T-cell (primary cell): Measurements from ENCODE around the gene L3MBTL4. TPM values are rescaled to one million over a fixed set of nuclear protein-coding genes. Genes with fewer than 3 reads are reported as not detected.
"Not testable (repeated sequence)": the region's sequence is repeated elsewhere in the genome, so short reads cannot be mapped to it uniquely, and the experiment has no call there.

Experiments used
- ATAC-seq, 4 experiments: fragments of 200-7000 bp in 3 of 4; fragments of 150-1000 bp in 1 of 4; cut with Tn5 transposase; replicated peaks in 1 of 4; 1 replicate in 3 of 4; 2 replicates in 1 of 4; pipeline ENCODE4 v1.10.0; 2021; ENCODE audit warnings: moderate library complexity in 3 of 4, mild to moderate bottlenecking in 2 of 4, moderate number of reproducible peaks in 1 of 4
- CTCF ChIA-PET, 2 donors: fragments of 300-600 bp; sonication (Branson Sonifier 250); formaldehyde crosslinking; loops; one replicate each; lab custom pipeline; 2022; ENCODE audit warnings: antibody characterized with exemption in 2 of 2; lab: Charles Lee
- POLR2A ChIA-PET, 2 donors: fragments of 300-600 bp; sonication (Branson Sonifier 250); formaldehyde crosslinking; loops; one replicate each; lab custom pipeline; 2022; ENCODE audit warnings: antibody characterized with exemption in 2 of 2; lab: Charles Lee
- DNase-seq, 35 experiments: peaks; one replicate each; pipeline versions ENCODE4 v3.0.0 to v3.0.0-alpha.2; 2013 to 2023
- H3K27ac ChIP-seq: one replicate; pipeline ENCODE4 v1.5.1; 2013; ENCODE audit warnings: low read length
- H3K27me3 ChIP-seq, 2 experiments: replicated peaks in 1 of 2; 1 replicate in 1 of 2; 2 replicates in 1 of 2; pipeline versions ENCODE4 v1.6.1 to v1.7.0; 2013; ENCODE audit warnings: low read length in 1 of 2, mixed read lengths in 1 of 2; ENCODE audit not compliant: control insufficient read depth in 2 of 2, insufficient read depth in 2 of 2; ENCODE audit errors: extremely low read depth in 1 of 2
- H3K36me3 ChIP-seq, 2 donors: 1 replicate in 1 of 2; 2 replicates in 1 of 2; pipeline versions ENCODE4 v1.6.1 to v1.7.0; 2013; ENCODE audit warnings: low read length in 1 of 2; ENCODE audit not compliant: control insufficient read depth in 2 of 2, insufficient read depth in 1 of 2; ENCODE audit errors: extremely low read depth in 1 of 2
- H3K4me1 ChIP-seq, 2 experiments: 1 replicate in 1 of 2; 2 replicates in 1 of 2; pipeline versions ENCODE4 v1.6.1 to v1.7.0; 2013; ENCODE audit warnings: low read length in 2 of 2, mixed read lengths in 1 of 2; ENCODE audit not compliant: insufficient read depth in 2 of 2, control insufficient read depth in 1 of 2; ENCODE audit errors: extremely low read depth in 1 of 2
- H3K4me3 ChIP-seq, 2 donors: 1 replicate in 1 of 2; 2 replicates in 1 of 2; pipeline versions ENCODE4 v1.5.1 to v1.7.0; 2013; ENCODE audit warnings: mild to moderate bottlenecking in 2 of 2, low read length in 1 of 2, moderate library complexity in 1 of 2; ENCODE audit not compliant: control insufficient read depth in 1 of 2; ENCODE audit errors: extremely low read depth in 1 of 2
- H3K9me3 ChIP-seq: 2 replicates; pipeline ENCODE4 v1.7.0; 2013
- H3K27ac Mint-ChIP-seq, 2 donors: one replicate each; pipeline ENCODE4 v1.8.0; 2020 to 2021; ENCODE audit warnings: mild to moderate bottlenecking in 2 of 2, mixed read lengths in 2 of 2
- H3K27me3 Mint-ChIP-seq, 2 donors: one replicate each; pipeline ENCODE4 v1.8.0; 2021 to 2022; ENCODE audit warnings: mixed read lengths in 2 of 2
- H3K36me3 Mint-ChIP-seq: one replicate; pipeline ENCODE4 v1.8.0; 2021; ENCODE audit warnings: mixed read lengths
- H3K4me1 Mint-ChIP-seq, 3 donors: one replicate each; pipeline ENCODE4 v1.8.0; 2020 to 2022; ENCODE audit warnings: mixed read lengths in 3 of 3, mild to moderate bottlenecking in 1 of 3
- H3K4me3 Mint-ChIP-seq, 3 donors: one replicate each; pipeline ENCODE4 v1.8.0; 2020 to 2022; ENCODE audit warnings: mild to moderate bottlenecking in 3 of 3, mixed read lengths in 3 of 3, moderate library complexity in 3 of 3
- H3K9me3 Mint-ChIP-seq, 3 donors: one replicate each; pipeline ENCODE4 v1.8.0; 2020 to 2022; ENCODE audit warnings: mixed read lengths in 3 of 3
- WGBS: methylation state at CpG from one replicate; pipeline ENCODE4 v1.1.5; 2013; ENCODE audit warnings: missing lambda C conversion rate; ENCODE audit not compliant: insufficient coverage; 5-methylcytosine and 5-hydroxymethylcytosine counted together
- total RNA-seq, 35 experiments: library from RNA in 6 of 35; stranded (reverse) in 6 of 35; fragments of 120-200 nt in 1 of 35; gene quantifications; one replicate each; pipeline versions ENCODE4 v1.2.1 to v1.2.4 and lab custom pipeline; 2013 to 2026

The L3MBTL4 gene
- total RNA-seq, 5 donors from 2014 or later (not counting 1 experiment from before 2014, with no cell fraction given) = 0.58 to 1.6 (median 0.83) TPM

DNA sequence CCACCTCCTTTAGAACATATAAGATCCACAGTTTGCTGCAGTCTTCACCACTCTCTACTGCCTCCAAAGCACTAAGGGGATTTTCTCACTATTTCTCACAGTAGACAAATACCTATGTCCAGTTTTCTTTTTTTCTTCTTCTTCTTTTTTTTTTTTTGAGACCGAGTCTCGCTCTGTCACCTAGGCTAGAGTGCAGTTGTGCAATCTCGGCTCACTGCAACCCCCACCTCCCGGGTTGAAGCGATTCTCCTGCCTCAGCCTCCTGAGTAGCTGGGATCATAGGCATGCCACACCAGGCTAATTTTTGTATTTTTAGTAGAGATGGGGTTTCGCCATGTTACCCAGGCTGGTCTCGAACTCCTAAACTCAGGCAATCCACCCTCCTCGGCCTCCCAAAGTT is 6.2 kb downstream of the L3MBTL4 start:
- H3K9me3 Mint-ChIP-seq, H3K27me3 ChIP-seq, H3K27ac ChIP-seq, H3K4me3 Mint-ChIP-seq, H3K4me1 ChIP-seq, H3K36me3 Mint-ChIP-seq, H3K27ac Mint-ChIP-seq, H3K4me1 Mint-ChIP-seq, H3K4me3 ChIP-seq, H3K36me3 ChIP-seq, H3K9me3 ChIP-seq, ATAC-seq, CTCF ChIA-PET, DNase-seq: not testable (repeated sequence)
- 77% methylated on average over 3 of the region's 8 CpGs for WGBS
- H3K27me3 Mint-ChIP-seq = peaks cover 11 to 17% of the 10 kb centered on the region in 2 donors
- POLR2A ChIA-PET = interaction anchor here in 1 of 2 donors (0.6 kb wide), 1 partner anchor 26 kb away, joined by 3 read pairs; no protein-coding TSS in a partner anchor

- peaks cover 0 to 2% (median 0%) of the 10 kb centered on the region in 3 donors for H3K9me3 Mint-ChIP-seq
- DNase-seq = no peak
- Histone ChIP-seq H3K36me3 (no peaks in the 10 kb centered on the region), H3K4me1 (no peaks in the 10 kb centered on the region), H3K9me3 (no peaks in the 10 kb centered on the region), H3K27me3 (no peaks in the 10 kb centered on the region), H3K27ac (no peak overlapping the region), H3K4me3 (no peak overlapping the region)
- no peaks in the 10 kb centered on the region for H3K36me3 Mint-ChIP-seq
- peaks cover 0 to 1% (median 0%) of the 10 kb centered on the region in 3 donors for H3K4me1 Mint-ChIP-seq
- no peak overlapping the region for H3K4me3 Mint-ChIP-seq
- H3K27me3 Mint-ChIP-seq = peaks cover 0 to 7% of the 10 kb centered on the region in 2 donors
- ATAC-seq = no peak
- H3K27ac Mint-ChIP-seq = no peak overlapping the region
- ChIA-PET POLR2A (no interaction called here), CTCF (no interaction called here)
- WGBS = 86% methylated on average over 1 of the region's 8 CpGs
Measured at GRCh38 chr18:6406910-6407470, 7.7 kb downstream of the L3MBTL4 start.

GRCh38 chr18:6406075-6406909 is 8.4 kb downstream of the L3MBTL4 start:
- H3K27ac ChIP-seq = no peak overlapping the region
- no peaks in the 10 kb centered on the region for H3K9me3 ChIP-seq
- H3K27ac Mint-ChIP-seq = no peak overlapping the region
- no peaks in the 10 kb centered on the region for H3K4me1 ChIP-seq
- no peak overlapping the region for H3K4me3 ChIP-seq
- H3K36me3 Mint-ChIP-seq = no peaks in the 10 kb centered on the region
- ChIA-PET CTCF (no interaction called here), POLR2A (no interaction called here)
- 82% methylated on average over 3 of the region's 10 CpGs for WGBS
- H3K27me3 Mint-ChIP-seq = peaks cover 0 to 4% of the 10 kb centered on the region in 2 donors
- no peaks in the 10 kb centered on the region for H3K27me3 ChIP-seq
- H3K9me3 Mint-ChIP-seq = no peaks in the 10 kb centered on the region
- H3K4me3 Mint-ChIP-seq = no peak overlapping the region
- H3K4me1 Mint-ChIP-seq = no peaks in the 10 kb centered on the region
- no peak for DNase-seq
- no peak for ATAC-seq
- H3K36me3 ChIP-seq = no peaks in the 10 kb centered on the region

DNA sequence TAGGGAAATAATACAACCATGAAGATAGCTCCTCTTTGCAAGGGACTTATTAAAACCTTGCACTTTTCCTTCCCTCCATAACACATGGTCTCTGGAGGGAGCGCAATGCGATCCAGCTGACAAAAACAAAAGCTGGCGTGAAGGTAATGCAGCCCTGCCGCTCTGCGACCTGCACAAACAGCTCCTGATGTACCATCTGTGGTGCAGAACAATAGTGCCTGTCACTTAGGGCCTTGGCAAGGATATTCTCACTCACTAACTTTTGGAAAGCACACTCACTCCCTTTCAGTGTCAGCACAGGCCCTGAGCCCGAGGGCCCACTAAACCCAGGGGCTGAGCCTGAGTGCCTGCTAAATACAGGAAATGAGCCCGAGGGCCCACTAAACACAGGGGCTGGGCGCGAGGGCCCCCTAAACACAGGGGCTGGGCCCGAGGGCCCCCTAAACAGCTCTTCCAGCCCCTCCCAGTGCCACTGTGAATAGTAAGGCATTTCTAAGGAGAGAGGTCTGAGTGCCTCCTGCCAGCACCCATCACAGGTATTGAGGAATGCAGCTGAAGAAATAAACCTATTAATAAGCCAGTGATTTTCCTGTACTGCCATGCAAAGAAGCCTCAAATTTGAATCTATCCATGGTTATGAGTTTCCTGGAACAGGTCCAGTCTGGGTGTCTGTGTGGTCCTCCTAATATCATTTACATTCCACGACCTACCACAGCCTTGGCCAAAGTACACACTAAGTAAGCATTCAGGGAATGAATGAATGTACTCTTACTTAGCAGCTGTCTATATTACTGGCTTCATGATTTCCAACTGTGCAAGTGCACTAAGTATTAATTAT is 9.3 kb downstream of the L3MBTL4 start:
- ChIA-PET CTCF (no interaction called here), POLR2A (no interaction called here)
- H3K27ac ChIP-seq = no peak overlapping the region
- peaks cover 0 to 4% (median 0%) of the 10 kb centered on the region in 3 donors for H3K9me3 Mint-ChIP-seq
- no peaks in the 10 kb centered on the region for H3K36me3 Mint-ChIP-seq
- 93% methylated on average over 9 of the region's 11 CpGs for WGBS
- no peaks in the 10 kb centered on the region for H3K4me1 Mint-ChIP-seq
- H3K27ac Mint-ChIP-seq = no peak overlapping the region
- H3K27me3 Mint-ChIP-seq = peaks cover 0 to 4% of the 10 kb centered on the region in 2 donors
- DNase-seq = no peak
- H3K4me3 ChIP-seq = no peak overlapping the region
- H3K4me1 ChIP-seq = no peaks in the 10 kb centered on the region
- no peaks in the 10 kb centered on the region for H3K27me3 ChIP-seq
- H3K36me3 ChIP-seq = no peaks in the 10 kb centered on the region
- no peak overlapping the region for H3K4me3 Mint-ChIP-seq
- no peak for ATAC-seq
- no peaks in the 10 kb centered on the region for H3K9me3 ChIP-seq

GRCh38 chr18:6404834-6405233 is 9.9 kb downstream of the L3MBTL4 start:
- Histone ChIP-seq H3K4me3 (no peak overlapping the region), H3K27me3 (no peaks in the 10 kb centered on the region), H3K27ac (no peak overlapping the region), H3K4me1 (no peaks in the 10 kb centered on the region), H3K9me3 (no peaks in the 10 kb centered on the region), H3K36me3 (no peaks in the 10 kb centered on the region)
- Mint-ChIP-seq H3K27me3 (peaks cover 0 to 2% of the 10 kb centered on the region in 2 donors), H3K36me3 (no peaks in the 10 kb centered on the region), H3K4me1 (no peaks in the 10 kb centered on the region), H3K4me3 (no peak overlapping the region), H3K9me3 (peaks cover 0 to 4% (median 0%) of the 10 kb centered on the region in 3 donors), H3K27ac (no peak overlapping the region)
- ChIA-PET CTCF (no interaction called here), POLR2A (no interaction called here)
- ATAC-seq (no peak), DNase-seq (no peak)
- WGBS = 82% methylated on average over 3 of the region's 5 CpGs

DNA sequence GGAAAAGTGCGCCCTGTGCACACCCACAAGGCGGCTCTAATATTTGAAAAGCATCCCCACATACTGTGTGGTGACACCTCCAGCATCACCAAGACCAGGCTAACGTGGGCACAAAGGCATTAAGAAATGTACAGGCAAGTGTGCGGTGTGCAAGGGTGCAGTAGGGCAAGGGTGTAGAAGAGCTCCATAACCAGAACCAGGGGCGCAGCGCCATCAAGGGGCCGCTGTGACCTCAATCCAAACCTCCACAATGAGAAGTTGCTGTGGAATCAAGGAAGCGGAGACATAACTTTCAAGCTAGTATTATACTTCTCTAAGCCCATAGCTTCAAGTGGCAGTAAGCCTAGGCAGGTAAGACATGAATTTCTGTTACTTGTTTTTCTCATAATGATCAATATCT is 13.0 kb downstream of the L3MBTL4 start:
- Histone ChIP-seq H3K9me3 (no peaks in the 10 kb centered on the region), H3K4me3 (no peak overlapping the region), H3K36me3 (no peaks in the 10 kb centered on the region), H3K27ac (no peak overlapping the region), H3K4me1 (no peaks in the 10 kb centered on the region), H3K27me3 (no peaks in the 10 kb centered on the region)
- CTCF ChIA-PET = no interaction called here
- no peaks in the 10 kb centered on the region for H3K27me3 Mint-ChIP-seq
- H3K27ac Mint-ChIP-seq = no peak overlapping the region
- no peak for ATAC-seq
- no CpG with 5 or more reads among the region's 8 CpGs for WGBS
- H3K9me3 Mint-ChIP-seq = peaks cover 0 to 4% (median 0%) of the 10 kb centered on the region in 3 donors
- H3K4me3 Mint-ChIP-seq = no peak overlapping the region
- H3K36me3 Mint-ChIP-seq = no peaks in the 10 kb centered on the region
- DNase-seq = no peak
- H3K4me1 Mint-ChIP-seq = no peaks in the 10 kb centered on the region
- POLR2A ChIA-PET = no interaction called here
